Activated CD4-positive, alpha-beta T cell treated with anti-CD3 and anti-CD28 coated beads for 24 hours (primary cell): Measurements from ENCODE around the gene ABHD8.

Source experiments
- DNase-seq, 2 donors: peaks; one replicate each; pipeline ENCODE4 v3.0.0-alpha.2; 2020; ENCODE audit warnings: low read depth in 2 of 2

ABHD8 gene

GRCh38 chr19:17242431-17243208, 60.6 kb downstream of the ABHD8 start:
- DNase-seq = no peak
